Measurements from ENCODE around the gene COMT.

DNA sequence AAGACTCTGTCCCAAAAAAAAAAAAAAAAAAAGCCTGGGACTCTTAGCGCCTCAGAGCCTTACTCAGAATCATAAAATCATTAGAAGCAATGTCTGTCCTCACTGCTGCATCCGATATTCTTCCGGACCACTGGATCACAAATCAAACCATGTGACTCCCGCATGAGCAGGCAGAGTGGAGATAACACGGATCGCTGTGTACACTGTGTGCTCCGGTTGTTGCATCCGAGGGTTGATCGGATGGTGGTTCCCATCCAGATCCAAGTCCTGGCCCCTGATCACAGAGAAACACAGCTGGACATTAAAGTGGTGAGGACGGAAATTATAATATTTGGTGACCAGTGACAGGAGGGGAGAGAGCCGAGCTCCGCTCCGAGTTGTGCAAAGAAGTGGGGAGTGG, 9.8 kb downstream of the COMT start:
- TF ChIP-seq POLR2AphosphoS5 (IDR thresholded peaks at IDR 0.05; ENCODE audit: borderline replicate concordance, low read depth, low read length): no peak
- no peak for TF ChIP-seq FOXP2 (optimal IDR thresholded peaks at IDR 0.05; ENCODE audit: control extremely low read depth, extremely low read length, insufficient read depth)
